Mucosa of gallbladder (tissue), 1 donor: Measurements from ENCODE around the gene SUSD6. TPM values are rescaled to one million over a fixed set of nuclear protein-coding genes. Genes with fewer than 3 reads are reported as not detected.

Experiments used
- DNase-seq: peaks from one replicate; pipeline ENCODE4 v3.0.0-alpha.2; 2020; ENCODE audit warnings: low spot score
- total RNA-seq: library from RNA; stranded (reverse); gene quantifications from one replicate; pipeline ENCODE4 v1.2.1, GENCODE V29; 2021
- donor health status: DM: no; HTN: no; CAD: no.

Gene SUSD6
- total RNA-seq, 1 donor from 2014 or later: 85.1 TPM

DNA sequence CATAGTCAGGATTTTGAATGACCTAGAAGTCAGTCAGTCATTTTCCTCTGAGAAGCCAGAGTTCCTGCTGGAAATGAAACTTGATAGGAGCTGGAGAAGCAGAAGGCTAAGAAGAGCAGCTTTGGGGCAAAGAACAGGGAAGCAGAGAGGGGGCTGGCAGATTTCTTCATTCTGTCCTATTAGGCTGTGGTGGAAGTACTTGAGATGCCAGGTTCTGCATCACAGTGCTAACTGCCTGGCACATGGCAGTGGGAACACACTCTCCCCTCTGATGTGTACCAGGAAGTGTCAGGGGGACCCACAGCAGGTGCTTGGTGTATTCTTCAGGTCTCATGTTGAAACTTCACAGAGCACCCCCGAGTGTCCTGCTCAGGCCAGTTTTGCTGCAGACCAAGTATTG lies 61.0 kb downstream of the SUSD6 start:
- DNase-seq: no peak

DNA sequence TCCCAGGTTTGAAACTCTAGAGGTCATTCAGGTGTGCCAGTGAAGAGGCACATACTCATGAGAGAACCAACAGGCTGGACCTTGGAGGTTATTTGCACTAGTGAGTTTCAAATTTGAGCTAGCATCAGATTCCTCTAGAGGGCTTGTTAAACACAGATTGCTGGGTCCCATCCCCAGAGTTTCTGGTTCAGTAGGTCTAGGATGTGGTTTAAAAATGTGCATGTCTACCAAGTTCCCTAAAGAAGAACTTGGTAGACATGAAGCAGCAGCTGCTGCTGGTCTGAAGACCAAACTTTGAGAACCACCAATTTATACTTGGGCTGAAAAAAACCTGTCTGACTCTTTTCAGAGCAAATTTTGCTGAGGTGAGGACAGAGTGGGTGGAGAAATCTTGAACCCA lies 61.7 kb downstream of the SUSD6 start:
- DNase-seq: no peak

DNA sequence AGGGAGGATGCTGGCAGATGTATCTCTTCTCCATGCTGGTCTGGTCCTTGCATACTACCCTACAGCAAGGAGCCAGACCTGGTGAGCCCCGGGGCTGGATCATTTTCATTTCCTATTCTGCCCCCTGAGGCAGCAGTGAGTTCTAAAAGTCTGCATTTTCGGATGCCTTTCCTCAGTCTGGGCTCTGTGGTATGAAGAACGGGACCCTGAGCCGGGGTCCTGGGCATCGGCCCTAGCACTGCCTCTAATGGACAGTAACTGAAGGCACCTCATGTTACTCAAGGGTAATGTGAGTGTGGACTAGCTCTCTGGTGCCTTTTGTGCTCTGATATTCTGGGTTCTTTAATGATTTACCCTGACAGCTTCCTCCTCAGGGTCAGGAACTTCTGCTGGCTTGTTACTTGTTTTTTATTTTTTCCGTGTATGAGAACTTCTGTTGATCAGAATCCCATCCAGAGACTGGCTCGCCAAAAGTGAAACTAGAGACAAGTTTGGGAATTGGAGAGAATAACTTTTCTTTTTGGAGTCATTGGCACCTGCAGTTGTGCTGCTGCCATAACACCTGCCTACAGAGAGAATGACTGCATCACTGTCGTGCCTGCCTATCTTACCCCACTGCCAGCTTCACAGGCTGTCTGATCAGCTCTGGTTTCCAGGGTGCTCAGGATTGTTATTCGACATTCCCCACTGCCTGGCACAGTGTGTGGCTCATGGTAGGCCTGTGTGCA lies 62.3 kb downstream of the SUSD6 start:
- DNase-seq: no peak

DNA sequence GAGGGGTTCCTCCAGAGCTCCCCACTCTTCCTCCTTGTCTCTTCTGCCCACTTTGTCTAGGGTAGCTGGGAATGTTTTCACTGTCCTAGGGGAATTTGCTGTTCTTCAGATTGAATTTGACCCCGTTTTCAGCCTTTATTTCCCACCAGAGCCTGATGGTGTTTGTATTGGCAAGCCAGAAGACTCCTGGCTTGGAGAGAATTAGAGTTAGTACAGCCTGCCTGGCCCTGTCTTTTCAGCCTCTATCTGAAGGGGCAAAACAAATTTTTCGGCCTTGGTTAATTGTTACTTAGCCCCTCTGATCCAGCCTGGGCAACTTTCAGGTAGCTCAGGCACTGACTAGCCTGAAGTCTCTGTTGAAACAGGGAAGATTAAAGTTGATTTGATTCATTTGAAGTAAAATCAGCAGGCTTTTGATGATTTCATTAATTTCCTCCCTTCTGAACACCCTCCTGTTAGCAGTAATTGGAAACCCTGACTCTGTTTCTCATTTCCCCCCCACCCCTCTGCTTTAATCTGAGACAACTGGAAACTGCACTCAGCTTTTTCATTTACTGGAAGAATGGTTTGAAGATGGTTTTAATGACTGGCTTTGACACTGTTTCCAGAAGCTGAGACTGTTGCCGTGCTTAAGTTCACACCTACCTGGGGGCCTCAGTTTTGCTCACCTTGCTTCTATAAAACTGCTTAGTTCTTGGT lies 63.3 kb downstream of the SUSD6 start:
- no peak for DNase-seq

DNA sequence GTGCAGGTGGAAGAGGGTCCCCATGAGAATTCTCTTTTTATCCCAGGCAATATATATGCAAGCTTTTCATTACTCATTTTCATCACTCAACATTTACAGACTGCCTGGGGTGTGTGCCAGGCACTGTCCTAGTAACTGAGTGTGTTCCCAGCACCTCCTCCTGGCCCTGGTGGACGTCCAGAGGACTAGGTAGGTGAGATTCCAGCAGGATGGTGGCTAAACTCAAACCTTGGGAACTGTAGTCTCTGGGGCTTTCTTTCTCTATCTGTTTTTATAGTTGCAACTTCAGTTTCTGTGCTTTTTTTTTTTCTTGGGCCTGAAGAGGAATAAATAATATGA lies 63.8 kb downstream of the SUSD6 start:
- no peak for DNase-seq

- no peak for DNase-seq
Observed at GRCh38 chr14:69675877-69676416, 64.6 kb downstream of the SUSD6 start.

GRCh38 chr14:69676723-69677122 lies 65.3 kb downstream of the SUSD6 start:
- no peak for DNase-seq

DNA sequence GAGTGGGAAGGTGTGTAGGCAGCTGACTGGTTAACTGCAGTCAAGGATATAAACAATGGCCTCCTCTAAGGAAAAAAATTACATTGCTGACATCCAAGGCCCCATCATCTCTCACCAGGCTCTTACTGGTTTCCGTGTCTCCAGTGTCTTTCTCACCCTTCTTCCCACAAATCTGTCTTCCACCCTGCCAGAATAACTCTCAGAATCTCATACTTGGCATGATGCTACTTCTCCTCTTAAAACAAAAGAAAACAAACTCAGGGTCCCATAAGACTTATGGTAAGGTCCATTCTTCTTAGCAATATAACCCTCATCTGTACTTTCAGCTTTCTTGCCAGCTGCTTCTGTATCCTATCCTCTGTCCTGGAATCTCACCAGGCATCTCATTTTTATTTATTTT lies 68.9 kb downstream of the SUSD6 start:
- no peak for DNase-seq

- no peak for DNase-seq
Observed at GRCh38 chr14:69682136-69682535, 70.7 kb downstream of the SUSD6 start.

DNA sequence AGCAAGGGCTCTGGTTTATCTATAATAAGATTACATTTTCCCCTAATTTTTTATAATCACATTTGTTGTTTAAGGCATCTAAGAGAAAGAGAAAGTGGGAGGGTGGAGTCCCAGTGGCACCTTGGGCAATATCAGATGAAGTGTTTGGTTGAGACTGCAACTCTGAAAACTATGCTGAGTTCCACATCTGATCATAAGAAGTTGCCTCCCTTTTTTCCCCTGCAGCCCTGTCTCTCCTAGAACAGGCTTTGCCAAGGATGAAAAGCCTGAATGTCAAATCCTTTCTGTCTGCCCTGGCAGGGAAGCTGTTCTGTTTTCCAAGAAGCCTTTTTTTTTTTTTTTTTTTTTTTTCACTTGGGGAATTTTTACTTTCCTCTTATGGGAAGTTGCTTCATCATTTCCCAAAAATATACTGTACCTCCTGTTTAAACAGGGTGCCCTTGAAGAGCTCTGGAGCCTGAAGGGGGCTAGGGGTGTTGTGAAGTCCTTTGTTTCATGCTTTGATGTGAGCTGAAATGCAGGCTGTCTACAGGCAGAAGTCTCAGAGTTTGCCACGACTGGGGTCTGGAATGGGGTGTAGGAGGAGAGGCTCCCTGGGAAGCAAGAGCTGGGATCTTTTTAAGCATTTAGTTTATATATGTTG lies 71.3 kb downstream of the SUSD6 start:
- DNase-seq: no peak

GRCh38 chr14:69683971-69684370 lies 72.6 kb downstream of the SUSD6 start:
- DNase-seq: no peak

GRCh38 chr14:69684461-69685217 lies 73.2 kb downstream of the SUSD6 start:
- DNase-seq: no peak

DNA sequence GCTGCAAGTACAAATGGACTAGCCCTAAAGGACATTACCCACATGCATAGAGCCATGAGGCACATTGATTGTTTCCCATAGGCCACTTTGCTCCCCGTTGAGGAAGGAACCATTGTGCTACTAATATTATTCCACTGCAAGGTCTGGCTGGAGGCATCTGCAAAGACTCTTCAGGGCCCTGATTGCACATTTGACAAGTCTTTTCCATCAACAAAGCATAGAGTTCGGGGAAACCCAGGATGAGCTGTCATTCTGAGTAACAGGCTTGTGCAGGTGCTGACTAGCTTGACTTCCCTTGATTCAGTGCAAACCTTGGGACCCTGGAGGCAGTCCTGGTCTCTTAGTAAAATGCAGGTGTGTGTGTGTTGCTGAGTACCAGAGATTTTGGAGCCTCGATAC lies 73.8 kb downstream of the SUSD6 start:
- DNase-seq: no peak

DNA sequence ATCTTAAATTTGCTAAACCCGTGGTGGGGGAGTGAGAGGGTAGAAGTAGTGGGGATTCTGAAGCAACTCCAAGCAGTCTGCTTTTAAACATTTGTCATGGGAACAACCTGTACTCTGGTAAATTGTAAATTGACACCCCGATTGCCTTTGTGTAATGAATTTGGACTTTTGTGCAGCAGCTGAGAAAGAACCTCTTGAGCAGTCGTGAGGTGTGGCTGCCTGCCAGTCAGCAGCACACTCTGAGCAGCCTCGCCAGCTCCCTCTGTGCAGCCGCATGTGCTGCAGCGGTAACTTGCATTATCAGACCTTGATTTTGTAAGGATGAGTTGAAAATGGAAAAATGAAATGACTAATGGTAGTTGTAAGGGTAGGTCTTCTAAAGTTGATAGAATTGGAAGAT lies 74.3 kb downstream of the SUSD6 start:
- DNase-seq: no peak

DNA sequence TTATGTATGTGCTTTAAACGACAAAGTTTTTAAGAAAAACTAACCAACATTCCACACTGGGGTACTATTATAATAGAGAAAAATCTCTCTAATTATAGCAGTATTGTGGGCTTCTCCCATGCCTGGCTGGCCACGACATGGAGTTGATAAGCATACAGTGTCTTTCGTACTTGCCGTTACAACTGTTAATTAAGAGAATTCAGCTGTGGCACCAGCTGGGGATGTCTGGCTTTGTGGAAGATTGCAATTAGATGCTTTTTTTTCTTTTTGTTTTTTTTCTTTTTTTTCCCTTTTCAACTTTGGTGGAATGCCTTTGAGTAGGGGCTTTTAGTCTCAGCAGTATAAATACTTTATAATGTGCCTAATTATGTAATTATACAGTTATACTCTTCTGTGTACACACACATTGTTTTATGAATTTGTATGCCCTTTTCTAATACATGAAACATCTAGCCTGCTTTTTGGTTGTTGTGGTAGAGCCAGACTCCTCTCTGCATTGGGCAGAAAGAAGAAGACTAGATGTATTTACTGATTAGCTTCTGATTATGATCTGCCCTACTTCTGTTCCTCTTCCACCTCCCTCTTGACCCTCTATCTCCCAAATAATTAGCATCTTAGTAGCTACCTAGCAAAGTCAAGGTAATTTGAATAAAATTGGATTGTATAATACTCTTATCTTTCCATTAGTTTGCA lies 76.4 kb downstream of the SUSD6 start:
- DNase-seq: no peak

- DNase-seq: no peak
Observed at GRCh38 chr14:69688299-69688649, 76.9 kb downstream of the SUSD6 start.

GRCh38 chr14:69690042-69690441 lies 78.6 kb downstream of the SUSD6 start:
- no peak for DNase-seq

GRCh38 chr14:69692594-69692993 lies 81.2 kb downstream of the SUSD6 start:
- DNase-seq: no peak

GRCh38 chr14:69693145-69693544 lies 81.7 kb downstream of the SUSD6 start:
- DNase-seq: no peak

DNA sequence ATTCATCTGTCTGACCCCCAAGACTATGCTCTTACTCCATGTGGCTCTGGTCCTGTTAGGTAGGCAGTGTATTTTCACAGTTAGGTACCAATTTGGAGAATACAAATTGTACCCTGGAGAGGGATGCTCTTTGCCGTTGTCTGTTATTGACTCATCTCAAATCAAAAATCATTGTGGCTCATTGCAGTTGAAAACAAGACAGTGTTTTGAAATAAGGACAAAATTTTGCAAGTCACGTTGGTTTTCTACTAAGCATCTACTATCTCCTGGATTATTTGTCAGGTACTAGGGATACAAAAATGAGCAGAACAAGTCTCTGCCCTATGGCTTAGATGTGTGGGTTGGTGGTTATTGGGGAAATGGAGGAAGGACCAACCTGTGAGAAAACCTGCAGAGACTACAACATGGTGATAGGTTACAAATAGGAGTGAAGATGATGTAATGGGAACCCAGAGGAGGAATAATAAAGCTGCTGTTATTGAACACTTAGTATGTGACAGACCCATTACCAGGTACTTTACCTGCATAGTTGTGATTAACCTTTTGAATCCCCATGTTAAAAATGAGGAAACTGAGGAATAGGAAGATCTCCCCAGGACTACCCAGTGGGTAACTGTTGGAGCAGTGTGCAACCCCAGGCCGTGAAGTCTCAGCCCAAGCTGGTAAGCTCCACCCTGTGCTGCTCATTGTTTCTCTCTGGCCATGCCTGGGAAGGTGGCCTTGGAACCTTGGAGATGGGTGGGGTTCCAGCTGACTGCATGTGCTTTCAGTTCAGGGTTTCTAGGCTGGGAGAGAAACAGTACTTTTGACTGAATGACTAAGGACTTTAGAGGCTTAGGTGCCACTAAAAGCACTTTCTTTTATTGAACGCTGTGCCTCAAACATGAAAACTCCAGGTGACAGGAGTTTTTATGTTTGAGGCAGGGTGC lies 82.7 kb downstream of the SUSD6 start:
- peak; percentile 82 for DNase-seq
